Neutrophil (primary cell): ENCODE results near the gene BEST4.

ENCODE experiments used
- H3K27ac ChIP-seq: fragments of 200-600 bp; sonication (generic); 2 replicates; pipeline ENCODE4 v1.5.1; 2016; ENCODE audit warnings: mild to moderate bottlenecking, moderate library complexity
- H3K27me3 ChIP-seq: fragments of 200-600 bp; sonication (generic); 2 replicates; pipeline ENCODE4 v1.6.0; 2016; ENCODE audit warnings: mild to moderate bottlenecking
- H3K36me3 ChIP-seq: fragments of 200-600 bp; sonication (generic); 2 replicates; pipeline ENCODE4 v1.5.1; 2017
- H3K4me1 ChIP-seq, 2 experiments: fragments of 200-600 bp in 1 of 2; sonication (generic) in 1 of 2; 1 replicate in 1 of 2; 2 replicates in 1 of 2; pipeline versions ENCODE4 v1.5.1 to v1.6.1; 2013 to 2016; ENCODE audit warnings: low read depth in 1 of 2, low read length in 1 of 2, mild to moderate bottlenecking in 1 of 2, moderate library complexity in 1 of 2; ENCODE audit not compliant: control insufficient read depth in 1 of 2, insufficient read depth in 1 of 2
- H3K4me3 ChIP-seq, 2 experiments: fragments of 200-600 bp in 1 of 2; sonication (generic) in 1 of 2; 1 replicate in 1 of 2; 2 replicates in 1 of 2; pipeline ENCODE4 v1.5.1; 2013 to 2016; ENCODE audit warnings: low read depth in 1 of 2, low read length in 1 of 2, mild to moderate bottlenecking in 1 of 2, moderate library complexity in 1 of 2
- H3K9me3 ChIP-seq: fragments of 200-600 bp; sonication (generic); 2 replicates; pipeline ENCODE4 v1.5.1; 2016
- CTCF ChIP-seq: fragments of 200-600 bp; sonication (generic); IDR thresholded peaks from 2 replicates; pipeline ENCODE4 v1.5.1; 2016; ENCODE audit warnings: antibody characterized with exemption

BEST4 gene

GRCh38 chr1:44787506-44787905 is 464 bp downstream of the BEST4 start:
- peaks cover 29% of the 10 kb centered on the region in 2 experiments for H3K4me1 ChIP-seq
- no peak for TF ChIP-seq CTCF
- no peak overlapping the region for H3K4me3 ChIP-seq
- no peaks in the 10 kb centered on the region for H3K9me3 ChIP-seq
- H3K27ac ChIP-seq = no peak overlapping the region
- H3K36me3 ChIP-seq = no peaks in the 10 kb centered on the region
- H3K27me3 ChIP-seq = peaks cover 20% of the 10 kb centered on the region

- H3K4me1 ChIP-seq = peaks cover 29% of the 10 kb centered on the region in 2 experiments
- no peaks in the 10 kb centered on the region for H3K9me3 ChIP-seq
- no peaks in the 10 kb centered on the region for H3K36me3 ChIP-seq
- no peak for TF ChIP-seq CTCF
- H3K27me3 ChIP-seq = peaks cover 20% of the 10 kb centered on the region
- H3K27ac ChIP-seq = no peak overlapping the region
- H3K4me3 ChIP-seq = no peak overlapping the region
These were observed 1.0 kb downstream of the BEST4 start for GRCh38 chr1:44786841-44787426.

GRCh38 chr1:44786138-44786840 is 1.7 kb downstream of the BEST4 start:
- Histone ChIP-seq H3K9me3 (no peaks in the 10 kb centered on the region), H3K27ac (peak overlapping the region; percentile 20)
- peak; percentile 97 for TF ChIP-seq CTCF

GRCh38 chr1:44785501-44786137 is 2.4 kb downstream of the BEST4 start:
- H3K4me3 ChIP-seq = peak overlapping the region; percentile 66 to 72
- H3K4me1 ChIP-seq = peaks cover 29% of the 10 kb centered on the region in 2 experiments
- H3K36me3 ChIP-seq = peaks cover 8% of the 10 kb centered on the region
- no peaks in the 10 kb centered on the region for H3K9me3 ChIP-seq
- H3K27me3 ChIP-seq = peaks cover 20% of the 10 kb centered on the region
- no peak for TF ChIP-seq CTCF
- H3K27ac ChIP-seq = no peak overlapping the region

More at GRCh38 chr1:44786138-44786840, 1.7 kb downstream of the BEST4 start:
- Histone ChIP-seq H3K4me3 (peak overlapping the region; percentile 66 to 72), H3K36me3 (peaks cover 2% of the 10 kb centered on the region), H3K27me3 (peaks cover 20% of the 10 kb centered on the region), H3K4me1 (peaks cover 29% of the 10 kb centered on the region in 2 experiments)

GRCh38 chr1:44785029-44785380 is 3.0 kb downstream of the BEST4 start:
- H3K27ac ChIP-seq = no peak overlapping the region
- H3K4me3 ChIP-seq = no peak overlapping the region
- no peak for TF ChIP-seq CTCF
- H3K27me3 ChIP-seq = peaks cover 20% of the 10 kb centered on the region
- H3K4me1 ChIP-seq = peaks cover 29% of the 10 kb centered on the region in 2 experiments
- H3K36me3 ChIP-seq = peaks cover 13% of the 10 kb centered on the region
- H3K9me3 ChIP-seq = no peaks in the 10 kb centered on the region
